Stimulated activated CD4-positive, alpha-beta T cell treated with anti-CD3 and anti-CD28 coated beads, Interleukin-2, amount 100 ng/mL, for 48 hours (primary cell): ENCODE measurements around the gene DYNC2I2.
"Not testable (repeated sequence)": the region's sequence is repeated elsewhere in the genome, so short reads cannot be mapped to it uniquely, and the experiment has no call there.

Experiments
- DNase-seq, 2 donors: peaks; one replicate each; pipeline ENCODE4 v3.0.0-alpha.2; 2020

Gene DYNC2I2

GRCh38 chr9:128611600-128612394, 44.9 kb downstream of the DYNC2I2 start:
- DNase-seq = no peak

- DNase-seq = no peak
Observed at GRCh38 chr9:128610897-128611296, 45.8 kb downstream of the DYNC2I2 start.

- DNase-seq = no peak
Observed at GRCh38 chr9:128607642-128608350, 48.9 kb downstream of the DYNC2I2 start.

GRCh38 chr9:128603697-128604096, 53.0 kb downstream of the DYNC2I2 start:
- no peak for DNase-seq

- no peak for DNase-seq
Observed at GRCh38 chr9:128600099-128600498, 56.5 kb downstream of the DYNC2I2 start.

- no peak for DNase-seq
Observed at GRCh38 chr9:128595471-128595870, 61.2 kb downstream of the DYNC2I2 start.

GRCh38 chr9:128593856-128594255, 62.8 kb downstream of the DYNC2I2 start:
- no peak for DNase-seq

- no peak for DNase-seq
Observed at GRCh38 chr9:128593039-128593438, 63.6 kb downstream of the DYNC2I2 start.

GRCh38 chr9:128588581-128589233, 67.9 kb downstream of the DYNC2I2 start:
- no peak for DNase-seq

GRCh38 chr9:128587453-128587852, 69.2 kb downstream of the DYNC2I2 start:
- peak; percentile 14 to 31 for DNase-seq

- not testable (repeated sequence) for DNase-seq
Observed at GRCh38 chr9:128586934-128587333, 69.7 kb downstream of the DYNC2I2 start.

- not testable (repeated sequence) for DNase-seq
Observed at GRCh38 chr9:128585155-128585554, 71.5 kb downstream of the DYNC2I2 start.
